NCI-H526 treated with DMSO at 0.1 percent for 48 hours (cell line): ENCODE measurements around the gene PIANP.
"Not testable (repeated sequence)": the region's sequence is repeated elsewhere in the genome, so short reads cannot be mapped to it uniquely, and the experiment has no call there.

Experiments used
- DNase-seq: peaks from one replicate; lab custom pipeline; 2025; lab: John Stamatoyannopoulos, UW

Gene PIANP, protein sequence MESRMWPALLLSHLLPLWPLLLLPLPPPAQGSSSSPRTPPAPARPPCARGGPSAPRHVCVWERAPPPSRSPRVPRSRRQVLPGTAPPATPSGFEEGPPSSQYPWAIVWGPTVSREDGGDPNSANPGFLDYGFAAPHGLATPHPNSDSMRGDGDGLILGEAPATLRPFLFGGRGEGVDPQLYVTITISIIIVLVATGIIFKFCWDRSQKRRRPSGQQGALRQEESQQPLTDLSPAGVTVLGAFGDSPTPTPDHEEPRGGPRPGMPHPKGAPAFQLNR

DNA sequence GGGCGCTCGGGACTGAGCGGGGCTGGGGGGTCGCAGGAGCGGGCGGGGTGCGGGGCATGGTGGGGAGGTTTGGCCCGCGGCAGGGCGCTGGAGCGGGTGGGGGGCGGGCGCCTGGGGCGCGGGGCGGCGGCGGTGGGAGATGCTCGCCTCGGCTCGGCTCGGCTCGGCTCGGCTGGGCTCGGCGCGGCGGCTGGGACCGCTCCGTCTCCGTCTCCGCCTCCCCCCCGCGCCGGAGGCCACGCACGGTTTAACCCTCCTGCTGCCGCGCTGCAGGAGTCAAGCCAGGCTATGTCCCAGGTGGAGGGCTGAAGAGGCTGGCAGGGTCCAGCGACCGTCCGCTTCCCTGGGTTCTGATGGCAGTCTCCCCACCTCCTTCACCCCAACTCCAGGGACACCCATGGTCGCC lies at the start of gene PIANP:
Gene PIANP, minus strand, starts transcription at position 170 of the 406 bp plus-strand sequence. CDS start 2,754 bp downstream, outside the sequence.
- DNase-seq = no peak

DNA sequence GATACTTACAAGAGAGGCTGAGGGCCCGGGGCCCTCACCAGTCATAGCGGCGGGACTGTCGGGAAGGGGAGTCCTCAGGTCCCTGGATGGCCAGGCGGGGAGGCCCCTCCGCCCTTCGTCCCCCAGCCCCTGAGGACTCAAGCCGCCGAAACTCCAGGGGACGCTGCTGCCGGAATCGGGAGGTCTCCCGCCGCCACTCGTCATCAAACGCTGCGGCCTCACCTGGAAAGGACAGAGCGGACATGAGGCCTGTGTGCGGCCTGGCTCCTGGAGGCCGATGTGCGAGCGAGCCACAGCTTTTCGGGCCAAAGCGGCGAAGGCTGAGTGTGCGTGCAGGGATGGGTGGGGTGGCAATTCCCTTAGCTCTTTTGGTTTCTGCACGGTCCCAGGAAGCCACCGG lies 48.1 kb upstream of the PIANP start:
- DNase-seq = no peak

DNA sequence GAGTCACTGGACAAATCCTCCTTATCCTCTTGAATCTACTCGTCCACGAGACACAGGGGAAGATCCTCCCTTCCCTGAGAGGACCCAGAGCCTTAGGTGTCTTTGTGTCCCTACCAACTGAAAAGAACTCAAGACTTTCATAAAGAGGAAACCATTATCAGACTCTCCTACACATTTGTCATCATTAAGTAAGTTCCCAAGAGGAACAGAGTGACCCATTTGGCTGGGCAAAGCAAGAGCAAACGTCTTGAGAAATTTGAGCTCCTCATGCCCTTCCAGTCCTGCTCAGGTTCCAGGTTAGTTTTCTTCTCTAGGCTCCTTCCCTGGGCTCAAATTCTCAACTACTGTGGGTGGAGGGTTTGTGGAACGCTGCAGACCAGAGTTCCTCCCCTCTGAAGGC lies 46.6 kb upstream of the PIANP start:
- no peak for DNase-seq

DNA sequence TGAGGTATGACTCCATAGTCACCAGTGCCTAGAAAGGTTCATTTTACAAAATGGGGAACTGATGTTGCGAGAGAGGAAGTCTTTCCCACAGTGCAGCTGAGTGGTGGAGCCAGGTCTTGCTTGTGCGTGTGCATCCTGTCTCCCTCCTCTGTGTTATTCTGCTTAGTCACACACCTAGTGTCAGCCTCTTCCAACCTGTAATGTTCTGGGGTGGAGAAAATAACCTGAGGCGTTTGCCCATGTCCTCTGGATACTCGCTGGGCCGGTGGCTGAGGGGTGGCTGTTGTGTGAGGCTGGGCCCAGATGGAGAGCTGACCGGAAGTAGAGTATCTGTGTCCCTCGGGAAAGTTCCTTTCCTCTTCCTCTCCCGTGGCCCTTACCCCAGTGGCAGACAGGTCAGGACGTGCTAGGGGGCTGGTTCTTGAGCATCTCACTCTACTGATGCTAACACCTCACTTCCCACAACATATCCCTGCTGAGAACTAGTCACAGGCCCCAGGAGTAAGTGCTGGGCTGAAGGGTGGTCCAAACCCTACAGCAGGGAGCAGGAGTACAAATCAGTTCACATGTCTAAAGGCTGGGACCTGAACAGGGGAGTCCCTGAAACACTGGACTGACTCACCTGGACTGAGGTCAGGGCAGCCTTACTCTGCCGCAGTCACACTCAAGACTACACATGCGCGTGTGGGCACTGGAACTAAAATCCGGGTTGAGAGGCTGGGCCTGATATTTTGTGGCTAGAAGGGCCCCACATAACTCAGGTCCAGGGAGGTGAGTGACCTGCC lies 45.3 kb upstream of the PIANP start:
- DNase-seq = no peak

DNA sequence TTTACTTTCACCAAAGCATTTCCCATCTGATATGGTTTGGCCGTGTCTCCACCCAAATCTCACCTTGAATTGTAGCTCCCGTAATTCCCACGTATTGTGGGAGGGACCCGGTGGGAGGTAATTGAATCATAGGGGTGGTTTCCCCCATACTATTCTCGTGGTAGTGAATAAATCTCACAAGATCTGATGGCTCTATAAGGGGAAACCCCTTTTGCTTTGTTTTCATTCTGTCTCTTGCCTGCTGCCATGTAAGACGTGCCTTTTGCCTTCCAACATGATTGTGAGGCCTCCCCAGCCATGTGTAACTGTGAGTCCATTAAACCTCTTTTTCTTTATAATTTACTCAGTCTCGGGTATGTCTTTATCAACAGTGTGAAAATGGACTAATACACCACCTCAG lies 42.7 kb upstream of the PIANP start:
- DNase-seq = not testable (repeated sequence)

DNA sequence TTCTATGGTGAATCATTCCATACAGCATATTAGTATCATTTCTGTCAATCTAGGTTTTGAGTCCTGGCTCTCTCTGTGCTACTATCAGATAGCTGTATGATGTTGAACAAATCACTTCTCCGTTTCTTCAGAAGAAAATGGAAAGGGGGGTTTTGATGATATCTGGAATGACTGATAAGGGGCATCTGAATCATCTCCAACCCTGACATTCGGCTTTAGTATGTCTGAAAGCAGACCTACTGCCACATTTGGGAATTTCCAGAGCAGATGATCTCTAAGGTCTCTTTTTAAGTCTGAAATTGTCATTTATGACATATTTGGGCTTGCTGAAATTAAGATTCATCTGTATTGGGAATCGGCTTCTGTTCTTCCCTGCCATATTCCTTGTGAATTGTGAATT lies 42.2 kb upstream of the PIANP start:
- DNase-seq = no peak

DNA sequence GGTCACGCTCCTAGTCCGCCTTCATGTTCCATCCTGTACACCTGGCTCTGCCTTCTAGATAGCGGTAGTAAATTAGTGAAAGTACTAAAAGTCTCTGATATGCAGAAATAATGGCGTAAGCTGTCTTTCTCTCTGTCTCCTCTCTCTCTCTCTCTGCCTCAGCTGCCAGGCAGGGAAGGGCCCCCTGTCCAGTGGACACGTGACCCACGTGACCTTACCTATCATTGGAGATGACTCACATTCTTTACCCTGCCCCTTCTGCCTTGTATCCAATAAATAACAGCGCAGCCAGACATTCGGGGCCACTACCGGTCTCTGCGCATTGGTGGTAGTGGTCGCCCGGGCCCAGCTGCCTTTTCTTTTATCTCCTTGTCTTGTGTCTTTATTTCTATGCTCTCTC lies 41.5 kb upstream of the PIANP start:
- DNase-seq = not testable (repeated sequence)

DNA sequence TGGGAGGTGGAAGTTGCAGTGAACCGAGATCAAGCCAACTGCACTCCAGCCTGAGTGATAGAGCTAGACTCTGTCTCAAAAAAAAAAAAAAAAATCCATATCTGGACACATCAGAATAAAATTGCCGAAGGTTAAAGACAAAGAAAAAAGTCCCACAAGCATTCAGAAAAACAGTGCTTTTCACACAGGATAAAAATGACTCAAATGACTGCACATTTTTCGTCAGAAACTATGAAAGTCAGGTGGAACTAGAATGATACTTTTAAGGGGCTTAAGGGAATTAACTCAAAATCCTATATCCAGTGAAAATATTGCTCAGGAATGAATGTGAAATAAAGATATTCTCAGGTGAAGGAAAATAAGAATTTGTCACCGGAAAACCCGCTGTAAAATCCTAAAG lies 36.1 kb upstream of the PIANP start:
- DNase-seq = no peak

DNA sequence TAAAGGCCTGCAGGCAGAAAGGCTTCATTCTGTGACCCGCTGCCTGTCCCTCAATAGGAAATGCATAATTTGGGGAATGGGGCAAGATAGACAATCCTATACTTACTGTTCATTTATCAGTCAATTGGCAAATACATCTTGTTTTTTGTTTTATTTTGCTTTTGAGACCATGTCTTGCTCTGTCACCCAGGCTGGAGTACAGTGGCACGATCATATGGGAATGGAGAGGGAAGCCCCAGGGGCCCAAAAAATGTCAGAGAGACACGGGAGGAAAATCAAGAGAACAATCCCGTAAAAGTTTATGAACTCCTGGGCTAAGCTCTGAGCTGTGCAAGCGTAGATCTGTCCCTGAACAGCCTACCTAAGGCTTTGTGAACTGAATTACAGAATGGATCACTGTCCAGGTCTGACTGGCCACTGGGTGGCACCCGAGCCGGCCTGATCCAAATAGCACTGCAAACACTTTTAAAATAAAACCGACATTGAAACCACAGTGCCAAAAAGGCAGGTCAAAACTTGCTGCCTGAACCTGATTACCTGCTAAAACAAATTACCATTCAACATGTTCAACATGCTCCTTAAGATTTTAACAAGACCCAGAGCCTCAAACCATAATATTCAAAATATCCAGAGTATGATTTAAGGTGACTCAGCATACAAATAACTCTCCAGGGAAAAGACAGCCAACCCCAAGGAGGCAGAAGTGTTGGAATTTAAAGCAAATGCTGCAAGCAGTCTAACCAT lies 35.0 kb upstream of the PIANP start:
- DNase-seq = peak; percentile 46

DNA sequence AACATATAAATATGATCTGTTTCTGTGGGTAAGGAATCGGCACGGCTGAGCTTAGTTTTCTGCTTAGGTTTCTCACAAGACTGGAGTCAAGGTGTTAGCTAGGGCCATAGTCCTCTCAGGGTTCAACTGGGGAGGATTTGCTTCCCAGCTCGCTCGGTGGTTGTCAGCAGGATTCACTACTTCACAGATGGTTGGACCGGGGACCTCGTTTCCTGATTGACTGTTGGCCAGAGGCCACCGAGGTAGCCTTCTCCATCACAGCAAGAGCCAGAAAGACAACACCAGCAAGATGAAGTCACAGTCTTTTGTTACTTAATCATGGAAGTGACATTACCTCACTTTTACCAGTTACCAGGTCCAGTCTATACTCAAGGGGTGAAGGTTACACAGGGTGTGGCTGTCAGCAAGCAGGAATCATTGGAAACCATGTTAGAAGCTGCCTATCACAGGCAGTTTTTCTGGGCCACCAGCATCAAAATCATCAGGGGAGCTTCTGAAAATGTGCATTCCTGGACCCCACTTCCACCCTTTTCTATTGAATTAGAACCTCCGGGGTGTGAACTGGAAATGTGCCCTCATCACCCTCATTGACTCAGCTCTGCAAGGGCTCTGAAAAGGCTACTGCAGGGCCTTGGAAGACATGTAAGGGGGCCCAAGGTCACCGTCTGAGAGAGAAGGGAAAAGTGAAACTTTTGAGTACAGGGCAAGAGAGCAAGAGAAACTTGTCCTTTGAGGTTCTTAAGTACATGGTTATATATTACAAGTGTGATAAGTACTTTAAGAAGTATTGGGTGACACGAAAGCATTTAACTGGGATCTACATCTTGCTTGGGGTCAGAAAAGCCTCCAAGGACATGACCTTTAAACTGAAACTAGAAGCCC lies 34.1 kb upstream of the PIANP start:
- no peak for DNase-seq

DNA sequence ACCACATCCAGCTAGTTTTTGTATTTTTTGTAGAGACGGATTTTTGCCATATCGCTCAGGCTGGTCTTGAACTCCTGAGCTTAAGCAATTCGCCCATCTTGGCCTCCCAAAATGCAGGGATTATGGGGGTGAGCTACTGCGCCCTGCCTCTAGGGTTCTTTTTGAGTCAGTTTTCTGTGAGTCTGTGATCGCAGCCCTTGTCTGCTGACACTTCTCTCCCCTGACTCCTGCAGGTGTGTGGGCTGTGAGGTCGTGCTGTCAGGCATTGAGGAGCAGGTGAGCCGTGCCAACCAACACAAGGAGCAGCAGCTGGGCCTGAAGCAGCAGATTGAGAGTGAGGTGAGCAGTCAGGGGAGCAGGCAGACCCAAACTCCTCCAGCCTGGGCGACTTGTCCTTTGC lies 29.6 kb upstream of the PIANP start:
- DNase-seq = no peak

DNA sequence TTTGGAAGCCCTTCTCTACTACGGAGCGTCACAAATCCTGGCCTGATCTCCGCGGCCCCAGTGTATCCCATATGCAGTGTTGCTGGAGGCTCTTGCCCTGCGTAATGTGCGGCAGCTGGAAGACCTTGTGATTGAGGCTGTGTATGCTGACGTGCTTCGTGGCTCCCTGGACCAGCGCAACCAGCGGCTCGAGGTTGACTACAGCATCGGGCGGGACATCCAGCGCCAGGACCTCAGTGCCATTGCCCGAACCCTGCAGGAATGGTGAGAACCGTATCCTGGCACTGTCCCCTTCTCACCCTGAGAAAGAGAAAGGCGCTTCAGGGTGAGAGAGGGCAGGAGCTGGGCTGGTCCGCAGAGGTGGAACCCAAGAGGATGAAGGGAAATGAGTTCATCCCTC lies 28.6 kb upstream of the PIANP start:
- no peak for DNase-seq

DNA sequence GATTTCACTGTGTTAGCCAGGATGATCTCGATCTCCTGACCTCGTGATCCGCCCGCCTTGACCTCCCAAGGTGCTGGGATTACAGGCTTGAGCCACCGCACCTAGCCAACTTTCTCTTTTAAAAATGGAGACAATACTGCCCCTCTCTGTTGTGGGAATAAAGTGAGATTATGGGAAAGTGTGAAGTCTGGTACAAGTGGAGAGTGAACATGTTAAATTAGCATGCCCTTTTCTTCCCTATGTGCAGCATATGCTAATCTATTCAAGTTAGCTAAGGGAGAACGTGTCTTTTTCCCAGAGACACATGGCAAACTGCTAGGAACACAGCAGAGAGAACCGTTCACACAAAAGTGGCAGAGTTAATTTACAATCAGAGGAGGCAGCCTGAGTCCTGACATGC lies 24.7 kb upstream of the PIANP start:
- DNase-seq = no peak

DNA sequence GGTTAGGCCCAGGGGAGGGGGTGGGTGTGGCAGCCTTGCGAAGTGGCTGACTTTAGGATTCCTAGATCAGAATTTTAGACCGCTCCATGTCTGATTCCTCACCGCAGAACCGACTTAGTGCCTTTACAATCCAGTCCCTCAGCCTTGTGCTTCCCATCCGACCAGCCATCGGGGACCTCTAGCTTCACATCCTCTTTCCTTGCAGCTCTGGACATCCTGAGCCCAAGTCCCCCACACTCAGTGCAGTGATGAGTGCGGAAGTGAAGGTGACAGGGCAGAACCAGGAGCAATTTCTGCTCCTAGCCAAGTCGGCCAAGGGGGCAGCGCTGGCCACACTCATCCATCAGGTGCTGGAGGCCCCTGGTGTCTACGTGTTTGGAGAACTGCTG lies 23.8 kb upstream of the PIANP start:
- DNase-seq = no peak

DNA sequence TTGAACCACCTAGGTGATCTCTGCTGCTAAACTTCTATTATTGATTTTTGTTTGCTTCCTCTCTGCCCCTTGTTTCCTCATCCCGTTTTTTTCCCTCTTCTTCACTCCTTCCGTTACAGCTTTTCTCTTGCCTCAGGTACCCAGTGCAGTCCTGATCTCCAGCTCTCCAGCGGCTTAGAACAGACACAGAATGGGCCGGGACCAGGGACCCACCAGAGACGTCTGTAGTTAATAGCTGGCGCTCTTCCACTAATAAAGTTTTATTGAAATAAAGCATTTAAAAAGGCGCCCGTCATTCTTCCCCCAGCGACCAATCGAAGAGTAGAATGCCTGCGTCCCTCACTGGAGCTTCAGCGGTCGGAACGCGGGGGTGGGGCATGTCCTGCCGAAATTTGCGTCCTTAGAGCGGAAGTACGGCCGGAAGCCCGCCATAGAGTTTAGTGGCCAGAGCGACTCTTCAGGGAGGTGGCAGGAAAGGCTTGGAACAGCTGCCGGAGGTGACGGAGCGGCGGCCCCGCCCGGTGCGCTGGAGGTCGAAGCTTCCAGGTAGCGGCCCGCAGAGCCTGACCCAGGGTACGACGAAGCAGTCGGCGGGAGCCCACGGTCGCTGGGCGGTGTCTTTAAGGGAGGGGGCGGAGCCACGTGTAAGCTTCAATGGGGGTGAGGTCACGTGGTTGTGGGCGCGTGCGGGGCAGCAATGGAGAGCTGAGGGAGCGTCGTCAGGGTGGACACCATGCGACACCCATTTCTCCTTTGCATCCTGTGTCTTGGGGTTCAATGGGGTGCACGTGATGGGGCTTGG lies 23.2 kb upstream of the PIANP start, which contains the start of gene COPS7A:
Gene COPS7A, plus strand, starts transcription at position 440 of the 802 bp plus-strand sequence. CDS start 611 bp downstream, outside the sequence.
- DNase-seq = peak; percentile 99

DNA sequence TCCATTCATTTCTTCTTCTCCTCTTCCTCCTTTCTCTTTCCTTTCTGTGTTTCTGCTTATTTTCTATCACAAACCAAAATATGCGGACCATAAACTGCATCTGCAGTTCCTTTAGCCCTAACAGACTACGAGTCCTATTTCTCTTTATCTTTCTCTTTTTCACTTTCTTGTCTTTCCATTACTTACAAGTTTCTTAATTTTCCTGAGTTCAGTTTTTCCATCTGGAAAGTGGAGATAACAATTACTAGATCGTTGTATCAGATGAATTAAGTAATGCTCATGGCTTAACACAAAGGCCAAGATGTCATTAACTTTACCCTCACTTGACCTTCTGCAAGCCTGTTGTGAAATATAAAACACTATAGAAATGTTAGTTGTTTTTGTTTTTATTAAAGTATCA lies 22.2 kb upstream of the PIANP start:
- no peak for DNase-seq

DNA sequence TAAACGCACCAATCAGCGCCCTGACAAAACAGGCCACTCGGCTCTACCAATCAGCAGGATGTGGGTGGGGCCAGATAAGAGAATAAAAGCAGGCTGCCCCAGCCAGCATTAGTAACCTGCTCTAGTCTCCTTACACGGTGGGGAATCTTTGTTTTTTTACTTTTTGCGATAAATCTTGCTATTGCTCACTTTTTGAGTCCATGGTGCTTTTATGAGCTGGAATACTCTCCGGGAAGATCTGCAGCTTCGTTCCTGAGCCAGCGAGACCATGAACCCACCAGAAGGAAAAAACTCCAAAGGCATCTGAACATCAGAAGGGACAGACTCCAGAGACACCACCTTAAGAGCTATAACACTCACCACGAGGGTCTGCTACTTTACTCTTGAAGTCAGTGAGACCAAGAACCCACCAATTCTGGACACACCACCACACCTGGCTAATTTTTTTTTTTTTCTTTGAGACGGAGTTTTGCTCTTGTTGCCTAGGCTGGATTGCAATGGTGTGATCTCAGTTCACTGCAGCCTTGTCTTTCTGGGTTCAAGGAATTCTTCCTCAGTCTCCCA lies 16.3 kb upstream of the PIANP start:
- no peak for DNase-seq

DNA sequence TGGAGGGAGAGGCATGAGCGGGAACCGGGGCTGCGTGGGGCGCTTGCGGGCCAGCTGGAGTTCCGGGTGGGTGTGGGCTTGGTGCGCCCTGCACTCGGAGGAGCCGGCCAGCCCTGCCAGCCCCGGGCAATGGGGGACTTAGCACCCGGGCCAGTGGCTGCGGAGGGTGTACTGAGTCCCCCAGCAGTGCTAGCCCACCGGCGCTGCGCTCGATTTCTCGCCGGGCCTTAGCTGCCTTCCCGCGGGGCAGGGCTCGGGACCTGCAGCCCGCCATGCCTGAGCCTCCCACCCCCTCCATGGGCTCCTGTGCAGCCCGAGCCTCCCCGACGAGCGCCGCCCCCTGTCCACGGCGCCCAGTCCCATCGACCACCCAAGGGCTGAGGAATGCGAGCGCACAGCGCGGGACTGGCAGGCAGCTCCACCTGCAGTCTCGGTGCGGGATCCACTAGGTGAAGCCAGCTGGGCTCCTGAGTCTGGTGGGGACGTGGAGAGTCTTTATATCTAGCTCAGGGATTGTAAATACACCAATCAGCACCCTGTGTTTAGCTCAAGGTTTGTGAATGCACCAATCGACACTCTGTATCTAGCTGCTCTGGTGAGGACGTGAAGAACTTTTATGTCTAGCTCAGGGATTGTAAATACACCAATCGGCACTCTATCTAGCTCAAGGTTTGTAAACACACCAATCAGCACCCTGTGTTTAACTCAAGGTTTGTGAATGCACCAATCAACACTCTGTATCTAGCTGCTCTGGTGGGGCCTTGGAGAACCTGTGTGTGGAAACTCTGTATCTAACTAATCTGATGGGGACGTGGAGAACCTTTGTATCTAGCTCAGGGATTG lies 15.6 kb upstream of the PIANP start:
- not testable (repeated sequence) for DNase-seq

DNA sequence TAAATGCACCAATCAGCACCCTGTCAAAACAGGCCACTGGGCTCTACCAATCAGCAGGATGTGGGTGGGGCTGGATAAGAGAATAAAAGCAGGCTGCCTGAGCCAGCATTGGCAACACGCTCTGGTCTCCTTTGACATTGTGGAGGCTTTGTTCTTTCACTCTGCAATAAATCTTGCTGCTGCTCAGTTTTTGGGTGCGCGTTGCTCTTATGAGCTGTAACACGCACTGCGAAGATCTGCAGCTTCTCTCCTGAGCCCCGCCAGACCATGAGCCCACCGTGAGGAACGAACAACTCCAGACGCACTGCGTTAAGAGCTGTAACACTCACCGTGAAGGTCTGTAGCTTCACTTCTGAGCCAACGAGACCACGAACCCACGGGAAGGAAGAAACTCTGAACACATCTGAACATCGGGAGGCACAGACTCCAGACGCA lies 8.4 kb upstream of the PIANP start:
- no peak for DNase-seq

DNA sequence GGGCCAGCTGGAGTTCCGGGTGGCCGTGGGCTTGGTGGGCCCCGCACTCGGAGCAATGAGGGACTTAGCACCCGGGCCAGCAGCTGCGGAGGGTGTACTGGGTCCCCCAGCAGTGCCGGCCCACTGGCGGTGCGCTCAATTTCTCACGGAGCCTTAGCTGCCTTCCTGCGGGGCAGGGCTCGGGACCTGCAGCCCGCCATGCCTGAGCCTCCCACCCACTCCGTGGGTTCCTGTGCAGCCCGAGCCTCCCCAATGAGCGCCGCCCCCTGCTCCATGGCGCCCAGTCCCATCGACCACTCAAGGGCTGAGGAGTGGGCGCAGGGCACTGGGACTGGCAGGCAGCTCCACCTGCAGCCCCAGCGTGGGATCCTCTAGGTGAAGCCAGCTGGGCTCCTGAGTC lies 7.7 kb upstream of the PIANP start:
- not testable (repeated sequence) for DNase-seq
